ENCODE data around the gene HTT. TPM values are rescaled to one million over a fixed set of nuclear protein-coding genes. Genes with fewer than 3 reads are reported as not detected.

The HTT gene
- total RNA-seq, 1 donor from 2014 or later = 65.2 TPM

GRCh38 chr4:3220476-3221183 is 146.1 kb downstream of the HTT start:
- DNase-seq (ENCODE audit: low read depth) (no peak), FAIRE-seq (no peak)
- Mint-ChIP-seq H3K9me3 (ENCODE audit: unreplicated experiment) (no peaks in the 10 kb centered on the region), H3K4me1 (ENCODE audit: low read depth, unreplicated experiment) (no peaks in the 10 kb centered on the region), H3K36me3 (ENCODE audit: low read depth, unreplicated experiment) (peaks cover 35% of the 10 kb centered on the region), H3K4me3 (ENCODE audit: unreplicated experiment) (no peak overlapping the region), H3K27me3 (ENCODE audit: low read depth, unreplicated experiment) (no peaks in the 10 kb centered on the region), H3K27ac (ENCODE audit: unreplicated experiment) (no peak overlapping the region)
- no peak overlapping the region for H3K4me3 ChIP-seq (ENCODE audit: insufficient read depth, low read depth, low read length)
- H3K79me2 ChIP-seq (ENCODE audit: insufficient read depth, low read length) = no peaks in the 10 kb centered on the region
- H4K20me1 ChIP-seq (ENCODE audit: insufficient read depth, low read length) = no peaks in the 10 kb centered on the region
- H3K27me3 ChIP-seq (ENCODE audit: insufficient read depth, low read length) = no peaks in the 10 kb centered on the region
- H2AFZ ChIP-seq (ENCODE audit: low read depth, low read length) = no peak overlapping the region
- TF ChIP-seq CTCF (IDR thresholded peaks at IDR 0.05; ENCODE audit: insufficient read depth, low read depth, low read length) (no peak), EZH2 (IDR thresholded peaks at IDR 0.05; ENCODE audit: insufficient read depth, low read length) (no peak)
- H3K4me2 ChIP-seq (ENCODE audit: low read length) = no peak overlapping the region
- peaks cover 37% of the 10 kb centered on the region for H3K36me3 ChIP-seq (ENCODE audit: insufficient read depth, low read length)
- H3K9ac ChIP-seq (ENCODE audit: low read length) = no peak overlapping the region
- H3K27ac ChIP-seq (ENCODE audit: low read depth, low read length) = no peak overlapping the region
- H3K9me3 ChIP-seq (ENCODE audit: insufficient read depth, low read depth, low read length) = no peaks in the 10 kb centered on the region
- no peaks in the 10 kb centered on the region for H3K4me1 ChIP-seq (ENCODE audit: insufficient read depth, low read length)

- Mint-ChIP-seq H3K36me3 (ENCODE audit: low read depth, unreplicated experiment) (peaks cover 34% of the 10 kb centered on the region), H3K27ac (ENCODE audit: unreplicated experiment) (no peak overlapping the region), H3K9me3 (ENCODE audit: unreplicated experiment) (no peaks in the 10 kb centered on the region), H3K4me1 (ENCODE audit: low read depth, unreplicated experiment) (no peaks in the 10 kb centered on the region), H3K4me3 (ENCODE audit: unreplicated experiment) (no peak overlapping the region), H3K27me3 (ENCODE audit: low read depth, unreplicated experiment) (no peaks in the 10 kb centered on the region)
- Histone ChIP-seq H3K4me1 (ENCODE audit: insufficient read depth, low read length) (no peaks in the 10 kb centered on the region), H3K36me3 (ENCODE audit: insufficient read depth, low read length) (peaks cover 33% of the 10 kb centered on the region), H3K79me2 (ENCODE audit: insufficient read depth, low read length) (no peaks in the 10 kb centered on the region), H3K27me3 (ENCODE audit: insufficient read depth, low read length) (no peaks in the 10 kb centered on the region), H3K9ac (ENCODE audit: low read length) (no peak overlapping the region), H3K4me3 (ENCODE audit: insufficient read depth, low read depth, low read length) (no peak overlapping the region), H2AFZ (ENCODE audit: low read depth, low read length) (no peak overlapping the region), H3K27ac (ENCODE audit: low read depth, low read length) (no peak overlapping the region), H4K20me1 (ENCODE audit: insufficient read depth, low read length) (no peaks in the 10 kb centered on the region), H3K9me3 (ENCODE audit: insufficient read depth, low read depth, low read length) (no peaks in the 10 kb centered on the region), H3K4me2 (ENCODE audit: low read length) (no peak overlapping the region)
- DNase-seq (ENCODE audit: low read depth) (no peak), FAIRE-seq (no peak)
- TF ChIP-seq EZH2 (IDR thresholded peaks at IDR 0.05; ENCODE audit: insufficient read depth, low read length) (no peak), CTCF (IDR thresholded peaks at IDR 0.05; ENCODE audit: insufficient read depth, low read depth, low read length) (no peak)
These were observed 146.7 kb downstream of the HTT start for GRCh38 chr4:3221184-3221494.

GRCh38 chr4:3221996-3222395 is 147.5 kb downstream of the HTT start:
- Histone ChIP-seq H3K4me1 (ENCODE audit: insufficient read depth, low read length) (no peaks in the 10 kb centered on the region), H3K4me2 (ENCODE audit: low read length) (no peak overlapping the region), H3K4me3 (ENCODE audit: insufficient read depth, low read depth, low read length) (no peak overlapping the region), H3K9me3 (ENCODE audit: insufficient read depth, low read depth, low read length) (no peaks in the 10 kb centered on the region), H2AFZ (ENCODE audit: low read depth, low read length) (no peak overlapping the region), H3K27me3 (ENCODE audit: insufficient read depth, low read length) (no peaks in the 10 kb centered on the region), H3K27ac (ENCODE audit: low read depth, low read length) (no peak overlapping the region), H3K9ac (ENCODE audit: low read length) (no peak overlapping the region), H3K36me3 (ENCODE audit: insufficient read depth, low read length) (peaks cover 28% of the 10 kb centered on the region), H3K79me2 (ENCODE audit: insufficient read depth, low read length) (no peaks in the 10 kb centered on the region), H4K20me1 (ENCODE audit: insufficient read depth, low read length) (peaks cover 3% of the 10 kb centered on the region)
- Mint-ChIP-seq H3K27me3 (ENCODE audit: low read depth, unreplicated experiment) (no peaks in the 10 kb centered on the region), H3K4me3 (ENCODE audit: unreplicated experiment) (no peak overlapping the region), H3K4me1 (ENCODE audit: low read depth, unreplicated experiment) (no peaks in the 10 kb centered on the region), H3K9me3 (ENCODE audit: unreplicated experiment) (no peaks in the 10 kb centered on the region), H3K27ac (ENCODE audit: unreplicated experiment) (no peak overlapping the region), H3K36me3 (ENCODE audit: low read depth, unreplicated experiment) (peaks cover 31% of the 10 kb centered on the region)
- DNase-seq (ENCODE audit: low read depth) = no peak
- no peak for TF ChIP-seq CTCF (IDR thresholded peaks at IDR 0.05; ENCODE audit: insufficient read depth, low read depth, low read length)
- TF ChIP-seq EZH2 (IDR thresholded peaks at IDR 0.05; ENCODE audit: insufficient read depth, low read length) = no peak
- FAIRE-seq = no peak

Measured in astrocyte (in vitro differentiated cells and primary cell).